DND-41 (cell line): ENCODE data around the gene MDC1.
"Not testable (repeated sequence)": the region's sequence is repeated elsewhere in the genome, so short reads cannot be mapped to it uniquely, and the experiment has no call there.

Experiments used
- ATAC-seq: fragments of 200-7000 bp; cut with Tn5 transposase; 3 replicates; pipeline ENCODE4 v1.9.1; 2021; ENCODE audit warnings: low read depth; ENCODE audit not compliant: insufficient read depth
- DNase-seq: peaks from one replicate; pipeline ENCODE4 v3.0.0-alpha.2; 2020
- H2AFZ ChIP-seq: 2 replicates; pipeline ENCODE4 v1.6.0; 2012; ENCODE audit warnings: low read depth, low read length
- H3K27ac ChIP-seq: 2 replicates; pipeline ENCODE4 v1.5.1; 2012; ENCODE audit warnings: low read length, inconsistent platforms
- H3K27me3 ChIP-seq: fragments of 200-600 bp; sonication (generic); 2 replicates; pipeline ENCODE4 v1.6.0; 2012; ENCODE audit warnings: low read length, mild to moderate bottlenecking, inconsistent platforms; ENCODE audit not compliant: insufficient read depth, poor library complexity
- H3K36me3 ChIP-seq: 2 replicates; pipeline ENCODE4 v1.5.1; 2012; ENCODE audit warnings: low read length, inconsistent platforms; ENCODE audit not compliant: insufficient read depth
- H3K4me1 ChIP-seq: 2 replicates; pipeline ENCODE4 v1.5.1; 2012; ENCODE audit warnings: mild to moderate bottlenecking, low read length; ENCODE audit not compliant: insufficient read depth
- H3K4me2 ChIP-seq: 2 replicates; pipeline ENCODE4 v1.6.0; 2012; ENCODE audit warnings: mild to moderate bottlenecking, moderate library complexity, low read length, inconsistent platforms; ENCODE audit not compliant: insufficient read depth
- H3K4me3 ChIP-seq, 2 experiments: fragments of 200-600 bp in 1 of 2; shearing (Covaris generic) in 1 of 2; 2 replicates each; pipeline ENCODE4 v1.5.1; 2012 to 2016; ENCODE audit warnings: inconsistent platforms in 2 of 2, low read length in 2 of 2, mild to moderate bottlenecking in 2 of 2, low read depth in 1 of 2, moderate library complexity in 1 of 2
- H3K79me2 ChIP-seq: 2 replicates; pipeline ENCODE4 v1.6.0; 2012; ENCODE audit warnings: low read length, inconsistent platforms; ENCODE audit not compliant: insufficient read depth
- H3K9ac ChIP-seq: 2 replicates; pipeline ENCODE4 v1.6.0; 2012; ENCODE audit warnings: low read depth, mild to moderate bottlenecking, inconsistent platforms, low read length, moderate library complexity
- H3K9me3 ChIP-seq: 2 replicates; pipeline ENCODE4 v1.5.1; 2012; ENCODE audit warnings: low read length, moderate library complexity, mild to moderate bottlenecking, inconsistent platforms; ENCODE audit not compliant: insufficient read depth, severe bottlenecking
- H4K20me1 ChIP-seq: 2 replicates; pipeline ENCODE4 v1.6.0; 2012; ENCODE audit warnings: low read length; ENCODE audit not compliant: insufficient read depth
- CTCF ChIP-seq: IDR thresholded peaks from 2 replicates; pipeline ENCODE4 v1.5.1; 2012; ENCODE audit warnings: borderline replicate concordance, low read length, moderate library complexity, mild to moderate bottlenecking; ENCODE audit not compliant: poor library complexity, severe bottlenecking; ENCODE audit errors: extremely low read depth
- EZH2 ChIP-seq: IDR thresholded peaks from 3 replicates; pipeline ENCODE4 v1.6.1; 2012; ENCODE audit warnings: borderline replicate concordance, low read depth, mild to moderate bottlenecking, moderate library complexity, low read length, inconsistent platforms; ENCODE audit not compliant: severe bottlenecking

MDC1 gene

GRCh38 chr6:30676660-30677285, 40.3 kb downstream of the MDC1 start:
- Histone ChIP-seq H3K9me3 (no peaks in the 10 kb centered on the region), H2AFZ (no peak overlapping the region), H4K20me1 (peaks cover 19% of the 10 kb centered on the region), H3K36me3 (peaks cover 54% of the 10 kb centered on the region), H3K27ac (no peak overlapping the region), H3K27me3 (no peaks in the 10 kb centered on the region), H3K4me1 (peaks cover 46% of the 10 kb centered on the region), H3K4me2 (no peak overlapping the region), H3K9ac (no peak overlapping the region), H3K79me2 (peaks cover 46% of the 10 kb centered on the region), H3K4me3 (no peak overlapping the region)
- TF ChIP-seq EZH2 (no peak), CTCF (no peak)
- DNase-seq (no peak), ATAC-seq (no peak)

DNA sequence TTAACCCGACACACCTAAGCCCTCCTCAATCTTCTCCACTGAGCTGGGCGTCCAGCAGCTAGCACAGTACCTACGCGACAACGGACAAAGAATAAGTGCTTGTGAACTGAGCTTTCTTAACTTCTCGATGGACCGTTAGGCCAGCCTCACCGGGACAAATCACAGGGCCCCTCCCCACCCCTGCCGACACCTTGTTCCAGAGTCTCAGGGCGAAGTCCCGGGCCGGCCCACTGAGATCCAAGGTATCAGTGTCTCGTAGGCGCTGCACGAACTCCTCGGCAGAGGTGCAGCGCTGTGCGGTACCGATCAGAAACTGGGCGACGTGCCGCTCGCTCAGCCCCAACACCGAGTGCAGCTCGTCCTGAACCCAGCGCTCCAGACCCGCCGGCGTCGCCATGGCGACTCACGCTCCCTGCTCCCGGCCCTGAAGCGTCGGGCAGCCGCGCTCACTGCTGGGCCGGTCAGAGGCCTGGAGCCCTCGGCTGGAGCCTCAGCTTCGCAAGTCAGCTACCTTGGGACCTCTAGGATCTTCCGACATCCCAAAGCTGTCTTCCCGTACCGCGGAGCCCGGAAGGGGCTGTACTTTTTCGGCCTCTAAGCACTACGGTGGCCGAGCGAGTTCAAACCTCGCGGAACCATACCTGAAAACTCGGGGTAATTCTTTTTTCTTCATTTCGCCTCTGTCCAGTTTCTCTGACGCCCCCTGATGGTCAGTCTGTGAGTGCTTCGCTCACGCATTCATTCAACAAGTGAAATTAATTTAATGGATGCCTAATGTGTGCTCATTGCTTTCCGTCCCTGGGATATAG, 44.4 kb downstream of the MDC1 start, which contains the start of gene DHX16:
Gene DHX16 (minus strand): TSS at position 562 of the 809 bp plus-strand sequence. CDS start 165 bp downstream, at position 397.
- H3K4me3 ChIP-seq, result peak within 1 kb of the TSS; percentile 61 to 85
- peaks cover 2% of the 10 kb centered on the region; the same call in 1 of the 2 replicates for H4K20me1 ChIP-seq
- H3K9ac ChIP-seq, result peak within 1 kb of the TSS; percentile 71
- peak within 1 kb of the TSS; percentile 94 for H2AFZ ChIP-seq
- H3K27me3 ChIP-seq, result no peaks in the 10 kb centered on the region
- peak within 1 kb of the TSS; percentile 80 for H3K4me2 ChIP-seq
- H3K36me3 ChIP-seq, result peaks cover 45% of the 10 kb centered on the region
- DNase-seq, result peak; percentile 91
- peak; percentile 80 for ATAC-seq
- no peak for TF ChIP-seq EZH2
- peak; percentile 75 for TF ChIP-seq CTCF
- H3K27ac ChIP-seq, result peak within 1 kb of the TSS; percentile 76
- peaks cover 24% of the 10 kb centered on the region for H3K79me2 ChIP-seq
- no peaks in the 10 kb centered on the region for H3K9me3 ChIP-seq
- H3K4me1 ChIP-seq, result peaks cover 28% of the 10 kb centered on the region

GRCh38 chr6:30670760-30671527, 46.1 kb downstream of the MDC1 start:
- no peak for ATAC-seq
- H3K4me2 ChIP-seq, result peak overlapping the region; percentile 80

DNA sequence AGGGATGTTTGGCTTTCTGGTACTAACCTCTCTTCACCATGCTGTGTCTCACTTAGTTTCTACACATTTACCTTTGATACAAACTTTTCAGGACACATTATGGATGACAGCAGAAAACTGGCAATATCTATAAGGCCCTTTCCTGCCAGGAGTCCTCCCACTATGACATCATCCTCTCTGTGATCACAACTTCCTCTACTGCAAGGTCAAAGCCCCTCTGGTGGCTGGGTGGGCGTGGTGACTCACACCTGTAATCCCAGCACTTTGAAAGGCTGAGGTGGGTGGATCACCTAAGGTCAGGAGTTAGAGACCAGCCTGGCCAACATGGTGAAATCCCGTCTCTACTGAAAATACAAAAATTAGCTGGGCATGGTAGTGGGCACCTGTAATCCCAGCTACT, 50.8 kb downstream of the MDC1 start:
- not testable (repeated sequence) for H3K79me2 ChIP-seq, H3K27ac ChIP-seq, ATAC-seq, H2AFZ ChIP-seq, H3K4me2 ChIP-seq, H3K9ac ChIP-seq, H3K4me3 ChIP-seq, DNase-seq, H4K20me1 ChIP-seq, H3K4me1 ChIP-seq, H3K27me3 ChIP-seq, H3K9me3 ChIP-seq
- peaks cover 79% of the 10 kb centered on the region for H3K36me3 ChIP-seq

More at GRCh38 chr6:30670760-30671527, 46.1 kb downstream of the MDC1 start:
- DNase-seq, result no peak
- Histone ChIP-seq H3K9ac (peak overlapping the region; percentile 71), H2AFZ (no peak overlapping the region), H3K79me2 (peaks cover 24% of the 10 kb centered on the region), H3K27me3 (no peaks in the 10 kb centered on the region), H3K4me1 (peaks cover 28% of the 10 kb centered on the region), H4K20me1 (peaks cover 2% of the 10 kb centered on the region; the same call in 1 of the 2 replicates), H3K36me3 (peaks cover 38% of the 10 kb centered on the region), H3K4me3 (no peak overlapping the region), H3K9me3 (no peaks in the 10 kb centered on the region), H3K27ac (no peak overlapping the region)
- TF ChIP-seq EZH2 (no peak), CTCF (peak; percentile 42)
